HG02970 (cell line): ENCODE data around the gene RGN.
"Not testable (repeated sequence)": the region's sequence is repeated elsewhere in the genome, so short reads cannot be mapped to it uniquely, and the experiment has no call there.

Source experiments
- ATAC-seq: cut with Tn5 transposase; IDR thresholded peaks from one replicate; pipeline ENCODE4 v1.9.1; 2021; ENCODE audit warnings: mild to moderate bottlenecking, moderate library complexity, moderate number of reproducible peaks; ENCODE audit not compliant: unreplicated experiment, low FRiP score

RGN gene

GRCh38 chrX:47078129-47079043 is at the start of gene RGN:
Gene RGN, plus strand, starts transcription at chrX:47078443. Its CDS starts 2,702 bp downstream, at chrX:47081145.
- no peak for ATAC-seq

GRCh38 chrX:47030339-47030738 is 47.9 kb upstream of the RGN start:
- no peak for ATAC-seq

GRCh38 chrX:47047989-47048388 is 30.3 kb upstream of the RGN start:
- no peak for ATAC-seq

- ATAC-seq: no peak
Observed at GRCh38 chrX:47059142-47059874, 18.9 kb upstream of the RGN start.

- no peak for ATAC-seq
Observed at GRCh38 chrX:47060708-47061107, 17.5 kb upstream of the RGN start.

GRCh38 chrX:47061238-47061919 is 16.9 kb upstream of the RGN start:
- no peak for ATAC-seq

- no peak for ATAC-seq
Observed at GRCh38 chrX:47063179-47063578, 15.1 kb upstream of the RGN start.

- ATAC-seq: no peak
Observed at GRCh38 chrX:47068214-47068613, 10.0 kb upstream of the RGN start.

GRCh38 chrX:47068720-47069119 is 9.5 kb upstream of the RGN start:
- ATAC-seq: no peak

- ATAC-seq: no peak
Observed at GRCh38 chrX:47080215-47080914, 2.1 kb downstream of the RGN start.

- no peak for ATAC-seq
Observed at GRCh38 chrX:47080915-47081236, 2.6 kb downstream of the RGN start.

GRCh38 chrX:47091149-47091775 is 13.0 kb downstream of the RGN start:
- ATAC-seq: no peak

- no peak for ATAC-seq
Observed at GRCh38 chrX:47093248-47093647, 15.0 kb downstream of the RGN start.

GRCh38 chrX:47093860-47094259 is 15.6 kb downstream of the RGN start:
- ATAC-seq: no peak

- no peak for ATAC-seq
Observed at GRCh38 chrX:47097018-47097417, 18.8 kb downstream of the RGN start.

- ATAC-seq: no peak
Observed at GRCh38 chrX:47098338-47099094, 20.3 kb downstream of the RGN start.

GRCh38 chrX:47101206-47101605 is 23.0 kb downstream of the RGN start:
- ATAC-seq: no peak

GRCh38 chrX:47110936-47111615 is 32.8 kb downstream of the RGN start:
- ATAC-seq: not testable (repeated sequence)
